Measurements from ENCODE around the gene TSPAN11. TPM values are rescaled to one million over a fixed set of nuclear protein-coding genes. Genes with fewer than 3 reads are reported as not detected.
"Not testable (repeated sequence)": the region's sequence is repeated elsewhere in the genome, so short reads cannot be mapped to it uniquely, and the experiment has no call there.

The TSPAN11 gene
- not detected for total RNA-seq

DNA sequence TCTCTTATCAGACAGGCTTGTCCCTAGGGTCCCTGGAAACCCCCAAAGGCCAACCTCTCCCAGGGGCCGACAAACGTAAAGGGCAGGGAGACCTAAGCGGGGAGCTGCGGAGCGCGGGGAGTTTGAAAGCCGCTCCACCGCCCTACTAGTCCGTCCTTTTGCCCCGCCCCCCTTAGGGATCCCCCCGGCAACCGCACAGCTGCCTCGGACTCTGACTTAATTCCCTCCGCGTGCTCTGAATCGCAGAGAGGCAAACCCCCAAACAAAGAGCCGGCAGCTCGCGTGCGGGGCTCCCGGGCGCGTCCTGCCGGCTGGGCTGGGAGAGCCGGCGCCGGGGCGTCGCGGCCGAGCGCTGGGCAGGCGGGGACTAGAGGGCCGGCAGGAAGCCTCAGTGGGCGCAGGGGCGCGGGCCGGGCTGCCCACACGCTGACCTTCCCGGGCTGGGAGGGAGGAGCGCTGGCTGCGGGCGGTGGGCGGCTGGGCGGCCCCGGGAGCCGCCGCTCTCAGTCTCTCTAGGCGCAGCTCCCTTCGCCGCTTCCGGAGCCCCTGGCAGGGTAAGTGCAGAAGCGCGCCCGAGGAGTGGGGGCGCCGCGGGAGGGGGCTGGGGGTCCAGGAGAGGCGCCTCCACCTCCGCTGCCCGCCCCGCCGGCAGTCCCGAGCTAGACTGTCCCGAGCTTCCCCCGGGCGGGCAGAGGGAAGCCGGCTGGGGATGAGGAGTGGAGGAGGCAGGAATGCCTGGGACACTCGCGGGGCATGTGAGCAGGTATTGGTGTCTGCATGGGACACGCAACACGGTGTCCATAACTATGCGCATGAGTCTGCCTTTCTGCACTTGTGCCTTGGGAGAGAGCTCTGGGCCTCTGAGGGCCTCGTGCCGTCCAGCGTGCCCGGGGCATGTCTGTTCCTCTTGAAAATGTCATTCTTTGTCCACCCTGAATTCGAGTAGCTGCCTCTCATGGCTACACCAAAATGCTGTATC lies at the start of gene TSPAN11:
TSPAN11 (plus strand) TSS at position 506 of the 979 bp plus-strand sequence. CDS start 27,244 bp downstream, outside the sequence.
- Mint-ChIP-seq H3K4me1 (ENCODE audit: low read depth) (no peaks in the 10 kb centered on the region), H3K27me3 (ENCODE audit: low read depth) (peaks cover 44% of the 10 kb centered on the region), H3K4me3 (no peak within 1 kb of the TSS), H3K36me3 (ENCODE audit: insufficient read depth) (no peaks in the 10 kb centered on the region), H3K9me3 (no peaks in the 10 kb centered on the region)
- peak; percentile 28 to 52 for ATAC-seq
- no peak for DNase-seq

DNA sequence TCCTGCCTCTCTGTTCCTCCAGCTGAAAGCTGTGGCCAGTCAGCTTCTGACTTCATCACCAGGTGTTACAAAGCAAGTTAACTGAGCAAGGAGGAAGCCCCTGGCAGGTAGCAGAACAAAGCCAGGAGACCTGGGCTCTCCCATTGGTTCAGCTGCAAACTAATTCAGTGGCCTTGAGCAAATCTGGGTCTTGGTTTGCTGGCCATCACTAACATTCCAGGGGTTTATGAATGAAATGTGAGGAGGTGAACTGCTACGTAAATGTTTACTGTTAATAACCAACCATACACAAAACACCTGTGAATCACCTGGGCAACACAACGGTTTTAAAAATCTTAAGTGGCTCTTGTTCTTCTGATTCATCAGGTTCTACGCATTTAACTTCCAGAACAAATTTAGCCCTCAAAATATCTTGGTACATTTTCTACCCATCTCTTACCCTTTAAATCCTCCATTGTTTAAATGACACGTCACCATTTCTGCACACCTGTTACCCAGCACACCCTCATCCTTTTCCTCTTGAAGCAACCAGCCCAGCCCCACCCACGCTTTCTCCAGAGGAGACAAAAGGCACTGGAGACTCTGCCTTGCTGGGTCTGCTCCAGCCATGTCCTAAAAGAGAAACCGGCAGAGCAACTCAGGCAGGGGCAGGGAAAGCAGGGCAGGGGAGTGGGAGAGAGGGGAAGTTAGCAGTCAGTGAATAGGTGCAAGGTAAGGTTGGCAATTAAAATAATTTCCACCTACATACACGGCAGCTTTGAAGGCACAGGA lies 49.3 kb upstream of the TSPAN11 start:
- no peaks in the 10 kb centered on the region for H3K4me1 Mint-ChIP-seq (ENCODE audit: low read depth)
- no peak for ATAC-seq
- H3K27me3 Mint-ChIP-seq (ENCODE audit: low read depth): peaks cover 18% of the 10 kb centered on the region
- no peaks in the 10 kb centered on the region for H3K36me3 Mint-ChIP-seq (ENCODE audit: insufficient read depth)
- DNase-seq: no peak
- no peaks in the 10 kb centered on the region for H3K9me3 Mint-ChIP-seq
- no peak overlapping the region for H3K4me3 Mint-ChIP-seq

- DNase-seq (no peak), ATAC-seq (no peak)
- H3K9me3 Mint-ChIP-seq: no peaks in the 10 kb centered on the region
- H3K36me3 Mint-ChIP-seq (ENCODE audit: insufficient read depth): no peaks in the 10 kb centered on the region
- peaks cover 18% of the 10 kb centered on the region for H3K27me3 Mint-ChIP-seq (ENCODE audit: low read depth)
- H3K4me3 Mint-ChIP-seq: no peak overlapping the region
- H3K4me1 Mint-ChIP-seq (ENCODE audit: low read depth): no peaks in the 10 kb centered on the region
Observed at GRCh38 chr12:30878024-30878423, 48.5 kb upstream of the TSPAN11 start.

GRCh38 chr12:30880061-30880460 lies 46.5 kb upstream of the TSPAN11 start:
- no peaks in the 10 kb centered on the region for H3K36me3 Mint-ChIP-seq (ENCODE audit: insufficient read depth)
- no peak for DNase-seq
- H3K4me3 Mint-ChIP-seq: no peak overlapping the region
- no peaks in the 10 kb centered on the region for H3K4me1 Mint-ChIP-seq (ENCODE audit: low read depth)
- no peaks in the 10 kb centered on the region for H3K9me3 Mint-ChIP-seq
- no peak for ATAC-seq
- peaks cover 18% of the 10 kb centered on the region for H3K27me3 Mint-ChIP-seq (ENCODE audit: low read depth)

DNA sequence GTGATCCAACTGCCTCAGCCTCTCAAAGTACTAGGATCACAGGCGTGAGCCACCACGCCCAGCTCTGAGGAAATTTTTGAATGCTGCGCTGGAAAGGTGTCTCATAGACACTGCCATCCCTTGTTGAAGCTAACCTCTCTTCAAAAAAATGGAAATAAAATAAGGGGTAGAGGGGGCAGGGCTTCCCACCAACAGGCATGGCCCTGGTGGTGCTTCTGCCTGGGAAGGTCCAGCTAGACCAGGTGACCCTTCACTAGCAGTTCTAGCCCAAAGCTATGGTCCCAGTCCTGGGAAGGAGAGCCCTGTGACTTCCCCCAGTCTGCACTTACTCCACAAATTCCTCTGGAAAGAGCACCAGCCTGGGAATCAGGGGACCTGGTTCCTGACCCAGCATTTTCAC lies 45.7 kb upstream of the TSPAN11 start:
- no peaks in the 10 kb centered on the region for H3K36me3 Mint-ChIP-seq (ENCODE audit: insufficient read depth)
- H3K27me3 Mint-ChIP-seq (ENCODE audit: low read depth): peaks cover 18% of the 10 kb centered on the region
- H3K4me1 Mint-ChIP-seq (ENCODE audit: low read depth): no peaks in the 10 kb centered on the region
- no peaks in the 10 kb centered on the region for H3K9me3 Mint-ChIP-seq
- ATAC-seq (no peak), DNase-seq (no peak)
- no peak overlapping the region for H3K4me3 Mint-ChIP-seq

DNA sequence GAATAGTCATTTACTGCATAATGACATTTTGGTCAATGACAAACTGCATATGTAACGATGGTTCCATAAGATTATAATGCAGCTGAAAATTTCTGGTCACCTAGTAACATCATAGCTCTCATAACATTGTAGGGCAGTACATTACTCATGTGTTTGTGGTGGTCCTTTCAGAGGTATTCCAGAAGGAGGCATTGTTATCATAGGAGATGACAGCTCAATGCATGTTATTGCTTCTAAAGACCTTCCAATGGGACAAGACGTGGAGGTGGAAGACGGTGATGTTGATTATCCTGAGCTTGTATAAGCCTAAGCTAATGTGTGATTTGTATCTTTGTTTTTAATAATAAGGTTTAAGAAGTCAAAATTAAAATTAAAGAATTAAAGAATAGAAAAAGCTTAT lies 43.8 kb upstream of the TSPAN11 start:
- no peak for ATAC-seq
- Mint-ChIP-seq H3K36me3 (ENCODE audit: insufficient read depth) (no peaks in the 10 kb centered on the region), H3K4me1 (ENCODE audit: low read depth) (no peaks in the 10 kb centered on the region), H3K4me3 (no peak overlapping the region), H3K9me3 (peaks cover 14% of the 10 kb centered on the region), H3K27me3 (ENCODE audit: low read depth) (peaks cover 6% of the 10 kb centered on the region)
- no peak for DNase-seq

GRCh38 chr12:30884799-30885198 lies 41.7 kb upstream of the TSPAN11 start:
- ATAC-seq (no peak), DNase-seq (no peak)
- Mint-ChIP-seq H3K36me3 (ENCODE audit: insufficient read depth) (no peaks in the 10 kb centered on the region), H3K4me1 (ENCODE audit: low read depth) (no peaks in the 10 kb centered on the region), H3K27me3 (ENCODE audit: low read depth) (peaks cover 5% of the 10 kb centered on the region), H3K4me3 (no peak overlapping the region), H3K9me3 (peaks cover 19% of the 10 kb centered on the region)

- peaks cover 19% of the 10 kb centered on the region for H3K9me3 Mint-ChIP-seq
- H3K27me3 Mint-ChIP-seq (ENCODE audit: low read depth): peaks cover under 1% of the 10 kb centered on the region
- H3K4me3 Mint-ChIP-seq: no peak overlapping the region
- ATAC-seq: no peak
- H3K36me3 Mint-ChIP-seq (ENCODE audit: insufficient read depth): no peaks in the 10 kb centered on the region
- no peak for DNase-seq
- no peaks in the 10 kb centered on the region for H3K4me1 Mint-ChIP-seq (ENCODE audit: low read depth)
Observed at GRCh38 chr12:30885321-30885720, 41.2 kb upstream of the TSPAN11 start.

- Mint-ChIP-seq H3K27me3 (ENCODE audit: low read depth) (no peaks in the 10 kb centered on the region), H3K4me3 (no peak overlapping the region), H3K4me1 (ENCODE audit: low read depth) (no peaks in the 10 kb centered on the region), H3K9me3 (peaks cover 19% of the 10 kb centered on the region), H3K36me3 (ENCODE audit: insufficient read depth) (no peaks in the 10 kb centered on the region)
- DNase-seq (no peak), ATAC-seq (no peak)
Observed at GRCh38 chr12:30887226-30887625, 39.3 kb upstream of the TSPAN11 start.

DNA sequence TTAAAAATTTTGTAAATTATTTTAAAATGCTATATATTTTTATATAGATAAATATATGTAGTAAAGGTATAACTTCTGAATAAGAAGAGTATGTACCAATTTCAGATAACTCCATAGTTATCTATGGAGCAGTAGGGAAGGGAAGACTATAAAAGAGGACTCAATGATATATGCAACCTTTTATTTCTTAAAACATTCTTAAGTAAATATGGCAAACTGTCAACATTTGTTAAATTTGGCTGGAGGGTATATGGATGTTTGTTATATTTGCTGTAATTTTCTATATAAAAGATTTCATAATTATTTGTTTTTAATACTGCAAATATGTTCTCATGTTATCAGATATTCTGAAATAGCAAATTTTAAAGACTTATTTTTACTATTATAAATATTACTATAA lies 38.3 kb upstream of the TSPAN11 start:
- ATAC-seq: no peak
- H3K36me3 Mint-ChIP-seq (ENCODE audit: insufficient read depth): no peaks in the 10 kb centered on the region

DNA sequence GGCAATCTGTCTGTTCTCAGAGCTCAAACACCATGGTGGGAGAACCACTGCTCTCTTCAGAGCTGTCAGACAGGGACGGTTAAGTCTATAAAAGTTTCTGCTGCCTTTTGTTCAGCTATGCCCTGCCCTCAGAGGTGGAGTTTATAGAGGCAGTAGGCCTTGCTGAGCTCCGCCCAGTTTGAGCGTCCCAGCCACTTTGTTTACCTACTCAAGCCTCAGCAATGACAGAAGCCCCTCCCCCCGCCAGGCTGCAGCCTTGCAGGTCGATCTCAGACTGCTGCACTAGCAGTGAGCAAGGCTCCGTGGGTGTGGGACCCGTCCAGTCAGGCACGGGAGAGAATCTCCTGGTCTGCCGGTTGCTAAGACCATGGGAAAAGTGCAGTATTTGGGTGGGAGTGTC lies 32.0 kb upstream of the TSPAN11 start:
- not testable (repeated sequence) for H3K4me1 Mint-ChIP-seq (ENCODE audit: low read depth); DNase-seq; H3K9me3 Mint-ChIP-seq; ATAC-seq; H3K36me3 Mint-ChIP-seq (ENCODE audit: insufficient read depth); H3K4me3 Mint-ChIP-seq
- H3K27me3 Mint-ChIP-seq (ENCODE audit: low read depth): peaks cover 12% of the 10 kb centered on the region

More for the DNA sequence above, 38.3 kb upstream of the TSPAN11 start:
- Mint-ChIP-seq H3K4me1 (ENCODE audit: low read depth) (no peaks in the 10 kb centered on the region), H3K27me3 (ENCODE audit: low read depth) (no peaks in the 10 kb centered on the region), H3K9me3 (peaks cover 19% of the 10 kb centered on the region), H3K4me3 (no peak overlapping the region)
- DNase-seq: no peak

- H3K4me1 Mint-ChIP-seq (ENCODE audit: low read depth): no peaks in the 10 kb centered on the region
- H3K36me3 Mint-ChIP-seq (ENCODE audit: insufficient read depth): no peaks in the 10 kb centered on the region
- no peak overlapping the region for H3K4me3 Mint-ChIP-seq
- ATAC-seq (no peak), DNase-seq (no peak)
- H3K27me3 Mint-ChIP-seq (ENCODE audit: low read depth): peaks cover 19% of the 10 kb centered on the region
- no peaks in the 10 kb centered on the region for H3K9me3 Mint-ChIP-seq
Observed at GRCh38 chr12:30896461-30896860, 30.1 kb upstream of the TSPAN11 start.

DNA sequence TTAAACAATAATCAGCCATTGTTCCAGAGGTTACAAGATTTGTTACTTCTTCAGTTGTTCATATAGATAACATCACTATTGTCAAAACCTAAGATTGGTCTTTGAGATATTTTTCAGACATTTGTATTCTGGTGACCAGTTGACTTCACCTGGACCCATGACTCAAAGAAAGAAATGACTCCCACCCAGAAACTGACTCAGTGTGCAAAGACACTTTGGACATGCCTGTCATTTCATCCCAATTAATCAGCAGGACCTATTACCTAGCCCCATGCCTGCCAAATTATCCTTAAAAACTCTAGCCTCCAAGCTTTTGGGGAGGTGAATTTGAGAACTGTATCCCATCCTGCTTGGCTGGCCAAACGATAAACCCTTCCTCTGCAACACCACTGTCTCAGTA lies 27.7 kb upstream of the TSPAN11 start:
- DNase-seq: no peak
- ATAC-seq: no peak
- H3K36me3 Mint-ChIP-seq (ENCODE audit: insufficient read depth): no peaks in the 10 kb centered on the region
- no peaks in the 10 kb centered on the region for H3K4me1 Mint-ChIP-seq (ENCODE audit: low read depth)
- H3K9me3 Mint-ChIP-seq: no peaks in the 10 kb centered on the region
- peaks cover 13% of the 10 kb centered on the region for H3K27me3 Mint-ChIP-seq (ENCODE audit: low read depth)
- no peak overlapping the region for H3K4me3 Mint-ChIP-seq

GRCh38 chr12:30900351-30900750 lies 26.2 kb upstream of the TSPAN11 start:
- DNase-seq (no peak), ATAC-seq (no peak)
- Mint-ChIP-seq H3K36me3 (ENCODE audit: insufficient read depth) (no peaks in the 10 kb centered on the region), H3K27me3 (ENCODE audit: low read depth) (peaks cover 11% of the 10 kb centered on the region), H3K4me1 (ENCODE audit: low read depth) (no peaks in the 10 kb centered on the region), H3K4me3 (no peak overlapping the region), H3K9me3 (no peaks in the 10 kb centered on the region)

Data from activated T-cell treated with anti-CD3 and anti-CD28 coated beads, Interleukin-2, amount 50 U/mL, for 4 hours (primary cell).